Keratinocyte (primary cell): ENCODE measurements around the gene NUDT14. TPM values are rescaled to one million over a fixed set of nuclear protein-coding genes. Genes with fewer than 3 reads are reported as not detected.

ENCODE experiments used
- DNase-seq: peaks from one replicate; pipeline ENCODE4 v3.0.0-alpha.2; 2011; ENCODE audit warnings: low read depth, missing footprints, low spot score
- FAIRE-seq: peaks from 2 replicates; lab custom pipeline; 2011; peaks lifted over from hg19 to GRCh38; lab: Jason Lieb, UNC
- H2AFZ ChIP-seq: 2 replicates; pipeline ENCODE4 v1.6.0; 2012; ENCODE audit warnings: low read length, control low read depth, inconsistent platforms; ENCODE audit not compliant: control insufficient read depth
- H3K27ac ChIP-seq: 2 replicates; pipeline ENCODE4 v1.5.1; 2011; ENCODE audit warnings: low read length; ENCODE audit not compliant: control insufficient read depth, insufficient read depth
- H3K27me3 ChIP-seq: 3 replicates; pipeline ENCODE4 v1.6.0; 2011; ENCODE audit warnings: low read length; ENCODE audit not compliant: control insufficient read depth, insufficient read depth; ENCODE audit errors: extremely low read depth
- H3K36me3 ChIP-seq, 2 experiments: 2 replicates in 1 of 2; 3 replicates in 1 of 2; pipeline ENCODE4 v1.5.1; 2011; ENCODE audit warnings: low read length in 2 of 2, mild to moderate bottlenecking in 1 of 2; ENCODE audit not compliant: control insufficient read depth in 2 of 2, insufficient read depth in 2 of 2; ENCODE audit errors: extremely low read depth in 1 of 2
- H3K4me1 ChIP-seq: 3 replicates; pipeline ENCODE4 v1.5.1; 2011; ENCODE audit warnings: low read length; ENCODE audit not compliant: control insufficient read depth, insufficient read depth; ENCODE audit errors: extremely low read depth
- H3K4me2 ChIP-seq: 3 replicates; pipeline ENCODE4 v1.6.0; 2011; ENCODE audit warnings: low read depth, low read length; ENCODE audit not compliant: control insufficient read depth, insufficient read depth; ENCODE audit errors: extremely low read depth
- H3K4me3 ChIP-seq, 3 experiments: fragments of 200-600 bp in 1 of 3; sonication (generic) in 1 of 3; 2 replicates in 2 of 3; 3 replicates in 1 of 3; pipeline ENCODE4 v1.5.1; 2011 to 2016; ENCODE audit warnings: low read length in 3 of 3, mild to moderate bottlenecking in 3 of 3, control low read depth in 2 of 3, inconsistent platforms in 1 of 3, low read depth in 1 of 3, mixed read lengths in 1 of 3, mixed run types in 1 of 3, moderate library complexity in 1 of 3; ENCODE audit not compliant: control insufficient read depth in 2 of 3, insufficient read depth in 2 of 3; ENCODE audit errors: extremely low read depth in 1 of 3
- H3K79me2 ChIP-seq: 2 replicates; pipeline ENCODE4 v1.6.0; 2012; ENCODE audit warnings: low read length; ENCODE audit not compliant: control insufficient read depth, insufficient read depth
- H3K9ac ChIP-seq: 3 replicates; pipeline ENCODE4 v1.6.0; 2011; ENCODE audit warnings: low read length; ENCODE audit not compliant: control insufficient read depth, insufficient read depth; ENCODE audit errors: extremely low read depth
- H3K9me1 ChIP-seq: 3 replicates; pipeline ENCODE4 v1.6.0; 2011; ENCODE audit warnings: low read length; ENCODE audit not compliant: control insufficient read depth, insufficient read depth; ENCODE audit errors: extremely low read depth
- H3K9me3 ChIP-seq: 2 replicates; pipeline ENCODE4 v1.5.1; 2012; ENCODE audit warnings: low read depth, low read length; ENCODE audit not compliant: control insufficient read depth
- H4K20me1 ChIP-seq: 3 replicates; pipeline ENCODE4 v1.6.0; 2011; ENCODE audit warnings: low read length; ENCODE audit not compliant: control insufficient read depth, insufficient read depth; ENCODE audit errors: extremely low read depth
- EZH2 ChIP-seq: IDR thresholded peaks from one replicate; pipeline ENCODE4 v1.6.1; 2012; ENCODE audit warnings: inconsistent platforms, mild to moderate bottlenecking, low read length, moderate library complexity
- dilution Hi-C: fragments of 300-500 bp; cut with MboI; formaldehyde crosslinking; loops from one replicate; pipeline ENCODE4 v1.7.0; 2020; ENCODE audit warnings: low sequenced_read_pairs; ENCODE audit not compliant: extremely low pct_ligation_motif_present
- polyA plus RNA-seq, 5 experiments: library from polyadenylated mRNA; depleted of rRNA in 3 of 5; stranded (reverse) in 3 of 5; stranded (forward) in 1 of 5; unstranded in 1 of 5; fragments of >200 nt; gene quantifications; 1 replicate in 1 of 5; 2 replicates in 3 of 5; 3 replicates in 1 of 5; pipeline versions ENCODE4 v1.2.1 to v1.2.3, GENCODE V29; 2011 to 2012; ENCODE audit warnings: missing spikeins in 2 of 5, low read depth in 1 of 5, low replicate concordance in 1 of 5
- TF ChIP-seq, protein P1 (sequence below), 3 experiments: IDR thresholded peaks in 1 of 3; conservative IDR thresholded peaks in 1 of 3; optimal IDR thresholded peaks in 1 of 3; 2 replicates in 2 of 3; 3 replicates in 1 of 3; pipeline versions ENCODE3 to v1.5.1; 2011; ENCODE audit warnings: low read length in 3 of 3, mild to moderate bottlenecking in 3 of 3, moderate library complexity in 2 of 3, control low read depth in 1 of 3, inconsistent platforms in 1 of 3; ENCODE audit not compliant: insufficient read depth in 2 of 3; ENCODE audit errors: extremely low read depth in 1 of 3

The NUDT14 gene
- polyA plus RNA-seq, 1 donor (not counting 4 experiments of a cell fraction or from before 2014, with no cell fraction given): 15.6 TPM

DNA sequence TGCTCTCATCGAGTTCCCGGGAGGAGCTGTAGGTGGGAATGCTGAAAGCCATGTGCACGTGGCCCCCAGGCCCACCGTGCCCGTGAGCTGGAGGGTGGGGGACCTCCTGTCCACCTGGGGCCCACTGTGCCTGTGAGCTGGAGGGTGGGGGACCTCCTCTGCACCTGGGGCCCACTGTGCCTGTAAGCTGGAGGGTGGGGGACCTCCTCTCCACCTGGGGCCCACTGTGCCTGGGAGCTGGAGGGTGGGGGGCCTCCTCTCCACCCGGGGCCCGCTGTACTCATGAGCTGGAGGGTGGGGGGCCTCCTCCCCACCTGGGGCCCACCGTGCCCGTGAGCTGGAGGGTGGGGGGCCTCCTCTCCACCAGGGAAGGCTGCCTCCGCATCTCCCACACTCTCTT lies 13.9 kb upstream of the NUDT14 start:
- peaks cover 5% of the 10 kb centered on the region for H3K4me1 ChIP-seq
- H3K36me3 ChIP-seq: no peaks in the 10 kb centered on the region
- H3K4me3 ChIP-seq: no peak overlapping the region
- no peak overlapping the region for H3K4me2 ChIP-seq
- no peak for DNase-seq
- no peaks in the 10 kb centered on the region for H3K9me1 ChIP-seq
- no peaks in the 10 kb centered on the region for H4K20me1 ChIP-seq
- no peak overlapping the region for H2AFZ ChIP-seq
- H3K9me3 ChIP-seq: no peaks in the 10 kb centered on the region
- FAIRE-seq: no peak
- no peak overlapping the region for H3K9ac ChIP-seq
- no peak overlapping the region for H3K27ac ChIP-seq
- dilution Hi-C loops: no loop called here
- no peak for TF ChIP-seq EZH2
- TF ChIP-seq, protein P1, sequence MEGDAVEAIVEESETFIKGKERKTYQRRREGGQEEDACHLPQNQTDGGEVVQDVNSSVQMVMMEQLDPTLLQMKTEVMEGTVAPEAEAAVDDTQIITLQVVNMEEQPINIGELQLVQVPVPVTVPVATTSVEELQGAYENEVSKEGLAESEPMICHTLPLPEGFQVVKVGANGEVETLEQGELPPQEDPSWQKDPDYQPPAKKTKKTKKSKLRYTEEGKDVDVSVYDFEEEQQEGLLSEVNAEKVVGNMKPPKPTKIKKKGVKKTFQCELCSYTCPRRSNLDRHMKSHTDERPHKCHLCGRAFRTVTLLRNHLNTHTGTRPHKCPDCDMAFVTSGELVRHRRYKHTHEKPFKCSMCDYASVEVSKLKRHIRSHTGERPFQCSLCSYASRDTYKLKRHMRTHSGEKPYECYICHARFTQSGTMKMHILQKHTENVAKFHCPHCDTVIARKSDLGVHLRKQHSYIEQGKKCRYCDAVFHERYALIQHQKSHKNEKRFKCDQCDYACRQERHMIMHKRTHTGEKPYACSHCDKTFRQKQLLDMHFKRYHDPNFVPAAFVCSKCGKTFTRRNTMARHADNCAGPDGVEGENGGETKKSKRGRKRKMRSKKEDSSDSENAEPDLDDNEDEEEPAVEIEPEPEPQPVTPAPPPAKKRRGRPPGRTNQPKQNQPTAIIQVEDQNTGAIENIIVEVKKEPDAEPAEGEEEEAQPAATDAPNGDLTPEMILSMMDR (optimal IDR thresholded peaks at IDR 0.05 in 1 of 3, IDR thresholded peaks at IDR 0.05 in 1 of 3, conservative IDR thresholded peaks at IDR 0.05 in 1 of 3; ENCODE audit: extremely low read depth in 1 of 3, insufficient read depth in 2 of 3, low read length in 3 of 3): no peak
- H3K27me3 ChIP-seq: peaks cover 43% of the 10 kb centered on the region
- no peaks in the 10 kb centered on the region for H3K79me2 ChIP-seq

DNA sequence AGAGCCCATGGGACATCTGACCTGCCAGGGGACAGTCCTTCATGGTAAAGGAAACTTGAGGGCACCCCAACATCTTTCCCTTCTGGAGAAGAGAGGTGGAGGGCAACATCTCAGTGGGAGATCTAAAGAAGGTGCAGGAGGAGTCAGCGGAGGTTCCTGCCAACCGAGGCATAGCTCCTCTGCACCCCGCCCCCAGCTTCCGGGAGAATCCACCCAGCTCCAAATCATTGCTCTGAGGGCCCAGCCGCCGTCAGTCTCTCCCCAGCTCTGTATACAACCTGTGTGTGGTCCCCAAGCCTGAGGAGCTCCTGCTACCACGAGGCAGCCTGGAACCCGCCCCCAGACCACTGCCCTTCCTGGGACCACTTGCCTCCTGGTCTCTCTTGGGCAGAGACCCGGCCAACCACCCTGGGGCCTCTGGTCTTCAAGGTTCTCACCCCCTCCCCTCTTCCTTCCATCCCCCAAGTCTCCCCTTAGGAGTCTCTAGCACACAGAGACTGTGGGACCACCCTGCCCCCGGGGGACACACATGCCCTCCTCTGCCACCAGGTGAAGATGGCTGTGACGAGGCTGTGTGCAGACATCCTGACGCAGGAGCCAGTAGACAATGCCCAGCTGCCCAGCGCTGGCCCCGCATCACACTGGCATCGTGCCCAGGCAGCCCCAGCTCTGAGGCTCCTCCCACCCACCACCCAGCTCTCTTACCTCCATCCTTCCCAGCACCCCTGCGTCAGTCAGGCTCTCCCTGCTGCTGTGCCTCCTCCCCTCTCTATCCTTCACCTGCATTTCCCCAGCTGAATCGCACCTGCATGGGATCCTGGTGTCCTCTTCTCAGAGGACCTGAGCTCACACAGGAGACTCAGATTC lies 13.0 kb upstream of the NUDT14 start:
- peaks cover 43% of the 10 kb centered on the region for H3K27me3 ChIP-seq

More for the DNA sequence above, 13.0 kb upstream of the NUDT14 start:
- no peak for FAIRE-seq
- peaks cover 5% of the 10 kb centered on the region for H3K4me1 ChIP-seq
- no peak for TF ChIP-seq EZH2
- TF ChIP-seq, protein P1 (optimal IDR thresholded peaks at IDR 0.05 in 1 of 3, IDR thresholded peaks at IDR 0.05 in 1 of 3, conservative IDR thresholded peaks at IDR 0.05 in 1 of 3; ENCODE audit: extremely low read depth in 1 of 3, insufficient read depth in 2 of 3, low read length in 3 of 3): no peak
- H4K20me1 ChIP-seq: no peaks in the 10 kb centered on the region
- no peak overlapping the region for H2AFZ ChIP-seq
- no peaks in the 10 kb centered on the region for H3K36me3 ChIP-seq
- no peak overlapping the region for H3K9ac ChIP-seq
- DNase-seq: no peak
- dilution Hi-C loops: no loop called here
- no peaks in the 10 kb centered on the region for H3K9me3 ChIP-seq
- H3K79me2 ChIP-seq: no peaks in the 10 kb centered on the region
- no peak overlapping the region for H3K4me3 ChIP-seq
- no peak overlapping the region for H3K27ac ChIP-seq
- no peak overlapping the region for H3K4me2 ChIP-seq
- no peaks in the 10 kb centered on the region for H3K9me1 ChIP-seq
